ENCODE measurements around the gene PRSS53.
A peak's percentile ranks its signal among the peaks of the same experiment; 100 is the strongest.

The PRSS53 gene

GRCh38 chr16:31131416-31131815 lies 42.7 kb upstream of the PRSS53 start:
- Histone ChIP-seq H3K9me3 (ENCODE audit: control insufficient read depth, low read length) (no peaks in the 10 kb centered on the region), H3K4me1 (ENCODE audit: control insufficient read depth, insufficient read depth, low read length) (peaks cover 14% of the 10 kb centered on the region), H3K27me3 (ENCODE audit: control insufficient read depth, insufficient read depth, low read length, poor library complexity, severe bottlenecking) (no peaks in the 10 kb centered on the region), H3K27ac (ENCODE audit: insufficient read depth, low read depth, low read length, poor library complexity, severe bottlenecking) (no peak overlapping the region), H3K36me3 (ENCODE audit: control insufficient read depth, insufficient read depth, low read length) (peaks cover 5% of the 10 kb centered on the region), H3K4me3 (ENCODE audit: insufficient read depth, low read depth, low read length) (no peak overlapping the region)
- WGBS, 2 experiments, result 95 to 96% methylated on average over 11 of the region's 11 CpGs

DNA sequence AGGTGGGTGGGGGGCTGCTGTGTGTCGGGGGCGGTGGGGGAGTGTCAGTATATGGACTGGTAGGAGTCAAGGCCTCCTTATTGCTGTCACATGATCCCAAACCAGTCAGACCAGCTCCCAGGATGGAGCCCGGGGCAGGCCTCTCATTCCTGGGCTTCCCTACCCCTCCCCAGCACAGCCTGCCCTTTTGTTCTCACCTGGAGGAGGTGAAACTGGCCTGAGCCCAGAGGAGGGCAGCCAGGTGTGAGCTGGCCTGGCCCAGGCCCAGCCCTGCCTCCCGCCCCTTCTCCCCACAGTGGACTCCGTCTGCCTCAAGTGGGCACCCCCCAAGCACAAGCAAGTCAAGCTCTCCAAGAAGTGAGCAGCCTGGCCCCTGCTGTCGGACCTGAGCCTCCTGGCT lies 42.2 kb upstream of the PRSS53 start:
- Histone ChIP-seq H3K27ac (ENCODE audit: insufficient read depth, low read depth, low read length, poor library complexity, severe bottlenecking) (no peak overlapping the region), H3K36me3 (ENCODE audit: control insufficient read depth, insufficient read depth, low read length) (peaks cover 5% of the 10 kb centered on the region), H3K4me1 (ENCODE audit: control insufficient read depth, insufficient read depth, low read length) (peaks cover 13% of the 10 kb centered on the region), H3K9me3 (ENCODE audit: control insufficient read depth, low read length) (no peaks in the 10 kb centered on the region), H3K27me3 (ENCODE audit: control insufficient read depth, insufficient read depth, low read length, poor library complexity, severe bottlenecking) (no peaks in the 10 kb centered on the region), H3K4me3 (ENCODE audit: insufficient read depth, low read depth, low read length) (no peak overlapping the region)
- WGBS, 2 experiments, result 86 to 91% methylated on average over 6 of the region's 6 CpGs

DNA sequence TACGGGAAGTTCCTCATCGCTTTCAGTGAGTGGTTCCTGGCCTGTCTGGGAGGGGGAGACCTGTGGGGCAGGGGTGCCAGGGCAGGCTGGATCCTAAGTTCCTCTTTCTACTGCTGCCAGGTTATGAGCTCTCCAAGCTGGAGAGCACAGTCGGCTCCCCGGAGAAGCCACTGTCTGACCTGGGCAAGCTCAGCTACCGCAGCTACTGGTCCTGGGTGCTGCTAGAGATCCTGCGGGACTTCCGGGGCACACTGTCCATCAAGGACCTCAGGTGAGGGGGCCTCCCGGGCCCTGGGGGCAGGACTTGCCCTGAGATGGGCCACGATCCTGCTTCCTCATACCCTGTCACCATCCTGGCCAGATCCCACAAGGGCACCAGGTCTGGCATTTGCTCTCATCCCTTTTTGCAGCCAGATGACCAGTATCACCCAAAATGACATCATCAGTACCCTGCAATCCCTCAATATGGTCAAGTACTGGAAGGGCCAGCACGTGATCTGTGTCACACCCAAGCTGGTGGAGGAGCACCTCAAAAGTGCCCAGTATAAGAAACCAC lies 41.7 kb upstream of the PRSS53 start:
- Histone ChIP-seq H3K27me3 (ENCODE audit: control insufficient read depth, insufficient read depth, low read length, poor library complexity, severe bottlenecking) (no peaks in the 10 kb centered on the region), H3K36me3 (ENCODE audit: control insufficient read depth, insufficient read depth, low read length) (peaks cover 5% of the 10 kb centered on the region), H3K4me3 (ENCODE audit: insufficient read depth, low read depth, low read length) (no peak overlapping the region), H3K27ac (ENCODE audit: insufficient read depth, low read depth, low read length, poor library complexity, severe bottlenecking) (no peak overlapping the region), H3K9me3 (ENCODE audit: control insufficient read depth, low read length) (no peaks in the 10 kb centered on the region), H3K4me1 (ENCODE audit: control insufficient read depth, insufficient read depth, low read length) (peaks cover 8% of the 10 kb centered on the region)
- WGBS, 2 experiments, result 92 to 94% methylated on average over 10 of the region's 10 CpGs

GRCh38 chr16:31129568-31130335 lies 41.0 kb upstream of the PRSS53 start:
- Histone ChIP-seq H3K27ac (ENCODE audit: insufficient read depth, low read depth, low read length, poor library complexity, severe bottlenecking) (no peak overlapping the region), H3K4me3 (ENCODE audit: insufficient read depth, low read depth, low read length) (no peak overlapping the region), H3K27me3 (ENCODE audit: control insufficient read depth, insufficient read depth, low read length, poor library complexity, severe bottlenecking) (no peaks in the 10 kb centered on the region), H3K36me3 (ENCODE audit: control insufficient read depth, insufficient read depth, low read length) (peaks cover 5% of the 10 kb centered on the region), H3K4me1 (ENCODE audit: control insufficient read depth, insufficient read depth, low read length) (peaks cover 2% of the 10 kb centered on the region), H3K9me3 (ENCODE audit: control insufficient read depth, low read length) (no peaks in the 10 kb centered on the region)
- 92 to 93% methylated on average over 29 of the region's 29 CpGs for WGBS, 2 experiments

- Histone ChIP-seq H3K27me3 (ENCODE audit: control insufficient read depth, insufficient read depth, low read length, poor library complexity, severe bottlenecking) (no peaks in the 10 kb centered on the region), H3K4me1 (ENCODE audit: control insufficient read depth, insufficient read depth, low read length) (no peaks in the 10 kb centered on the region), H3K27ac (ENCODE audit: insufficient read depth, low read depth, low read length, poor library complexity, severe bottlenecking) (no peak overlapping the region), H3K4me3 (ENCODE audit: insufficient read depth, low read depth, low read length) (no peak overlapping the region), H3K9me3 (ENCODE audit: control insufficient read depth, low read length) (no peaks in the 10 kb centered on the region), H3K36me3 (ENCODE audit: control insufficient read depth, insufficient read depth, low read length) (peaks cover 5% of the 10 kb centered on the region)
- WGBS, 2 experiments, result 91 to 93% methylated on average over 14 of the region's 14 CpGs
These were observed 40.2 kb upstream of the PRSS53 start for GRCh38 chr16:31128711-31129567.

DNA sequence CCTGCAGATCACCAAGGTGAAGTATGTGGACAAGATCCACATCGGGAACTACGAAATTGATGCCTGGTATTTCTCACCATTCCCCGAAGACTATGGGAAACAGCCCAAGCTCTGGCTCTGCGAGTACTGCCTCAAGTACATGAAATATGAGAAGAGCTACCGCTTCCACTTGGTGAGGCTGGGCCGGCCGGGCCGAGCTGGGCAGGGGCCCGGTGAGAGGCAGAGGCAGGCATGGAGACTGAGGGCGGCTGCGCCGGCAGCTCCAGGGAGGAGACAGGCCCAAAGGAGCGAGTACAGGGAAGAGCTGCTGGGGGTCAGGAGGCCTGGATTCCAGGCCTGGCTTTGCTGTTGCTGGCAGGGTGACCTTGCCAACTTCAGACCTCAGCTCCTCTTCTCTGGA lies 38.4 kb upstream of the PRSS53 start:
- H3K27me3 ChIP-seq (ENCODE audit: control insufficient read depth, insufficient read depth, low read length, poor library complexity, severe bottlenecking), result no peaks in the 10 kb centered on the region
- H3K9me3 ChIP-seq (ENCODE audit: control insufficient read depth, low read length), result no peaks in the 10 kb centered on the region
- H3K4me1 ChIP-seq (ENCODE audit: control insufficient read depth, insufficient read depth, low read length), result no peaks in the 10 kb centered on the region
- H3K4me3 ChIP-seq (ENCODE audit: insufficient read depth, low read depth, low read length), result no peak overlapping the region
- no peak overlapping the region for H3K27ac ChIP-seq (ENCODE audit: insufficient read depth, low read depth, low read length, poor library complexity, severe bottlenecking)
- 94 to 95% methylated on average over 13 of the region's 13 CpGs for whole genome bisulfite sequencing, 2 experiments
- peaks cover 11% of the 10 kb centered on the region for H3K36me3 ChIP-seq (ENCODE audit: control insufficient read depth, insufficient read depth, low read length)

DNA sequence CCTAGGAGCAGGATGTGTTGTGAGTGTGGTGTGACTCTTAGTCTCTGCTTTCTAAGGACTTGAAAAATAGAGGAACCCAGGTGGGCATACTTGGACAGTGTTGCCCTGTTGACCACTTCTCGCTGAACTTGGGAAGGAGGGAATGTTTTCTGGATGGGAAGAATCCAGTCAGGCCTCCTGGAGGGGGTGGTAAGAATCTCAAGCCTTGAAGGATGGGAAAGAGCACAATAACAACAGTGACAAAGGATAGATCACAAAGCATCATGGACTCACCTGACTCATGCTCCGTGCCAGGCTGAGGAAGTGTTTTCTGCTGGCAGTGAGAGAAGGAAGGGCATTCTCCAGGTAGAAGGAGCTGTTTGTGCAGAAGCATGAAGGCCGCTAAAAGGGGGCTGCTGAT lies 37.1 kb upstream of the PRSS53 start:
- no peaks in the 10 kb centered on the region for H3K4me1 ChIP-seq (ENCODE audit: control insufficient read depth, insufficient read depth, low read length)
- H3K9me3 ChIP-seq (ENCODE audit: control insufficient read depth, low read length), result no peaks in the 10 kb centered on the region
- WGBS, 2 experiments, result 95 to 96% methylated on average over 3 of the region's 3 CpGs
- no peak overlapping the region for H3K27ac ChIP-seq (ENCODE audit: insufficient read depth, low read depth, low read length, poor library complexity, severe bottlenecking)
- no peak overlapping the region for H3K4me3 ChIP-seq (ENCODE audit: insufficient read depth, low read depth, low read length)
- no peaks in the 10 kb centered on the region for H3K27me3 ChIP-seq (ENCODE audit: control insufficient read depth, insufficient read depth, low read length, poor library complexity, severe bottlenecking)
- H3K36me3 ChIP-seq (ENCODE audit: control insufficient read depth, insufficient read depth, low read length), result peaks cover 19% of the 10 kb centered on the region

DNA sequence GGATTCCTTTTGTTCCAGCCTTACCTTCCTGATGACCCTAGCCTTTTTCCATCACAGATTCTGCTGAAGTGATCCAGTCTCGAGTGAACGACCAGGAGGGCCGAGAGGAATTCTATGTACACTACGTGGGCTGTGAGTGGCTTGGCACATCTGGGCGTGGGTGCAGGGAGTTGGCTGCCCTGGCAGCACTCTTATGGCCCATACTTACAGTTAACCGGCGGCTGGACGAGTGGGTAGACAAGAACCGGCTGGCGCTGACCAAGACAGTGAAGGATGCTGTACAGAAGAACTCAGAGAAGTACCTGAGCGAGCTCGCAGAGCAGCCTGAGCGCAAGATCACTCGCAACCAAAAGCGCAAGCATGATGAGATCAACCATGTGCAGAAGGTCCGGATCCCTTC lies 31.4 kb upstream of the PRSS53 start:
- Histone ChIP-seq H3K27me3 (ENCODE audit: control insufficient read depth, insufficient read depth, low read length, poor library complexity, severe bottlenecking) (no peaks in the 10 kb centered on the region), H3K4me1 (ENCODE audit: control insufficient read depth, insufficient read depth, low read length) (no peaks in the 10 kb centered on the region), H3K9me3 (ENCODE audit: control insufficient read depth, low read length) (no peaks in the 10 kb centered on the region), H3K27ac (ENCODE audit: insufficient read depth, low read depth, low read length, poor library complexity, severe bottlenecking) (no peak overlapping the region), H3K4me3 (ENCODE audit: insufficient read depth, low read depth, low read length) (no peak overlapping the region), H3K36me3 (ENCODE audit: control insufficient read depth, insufficient read depth, low read length) (peaks cover 26% of the 10 kb centered on the region)
- WGBS, 2 experiments, result 96% methylated on average over 16 of the region's 16 CpGs

DNA sequence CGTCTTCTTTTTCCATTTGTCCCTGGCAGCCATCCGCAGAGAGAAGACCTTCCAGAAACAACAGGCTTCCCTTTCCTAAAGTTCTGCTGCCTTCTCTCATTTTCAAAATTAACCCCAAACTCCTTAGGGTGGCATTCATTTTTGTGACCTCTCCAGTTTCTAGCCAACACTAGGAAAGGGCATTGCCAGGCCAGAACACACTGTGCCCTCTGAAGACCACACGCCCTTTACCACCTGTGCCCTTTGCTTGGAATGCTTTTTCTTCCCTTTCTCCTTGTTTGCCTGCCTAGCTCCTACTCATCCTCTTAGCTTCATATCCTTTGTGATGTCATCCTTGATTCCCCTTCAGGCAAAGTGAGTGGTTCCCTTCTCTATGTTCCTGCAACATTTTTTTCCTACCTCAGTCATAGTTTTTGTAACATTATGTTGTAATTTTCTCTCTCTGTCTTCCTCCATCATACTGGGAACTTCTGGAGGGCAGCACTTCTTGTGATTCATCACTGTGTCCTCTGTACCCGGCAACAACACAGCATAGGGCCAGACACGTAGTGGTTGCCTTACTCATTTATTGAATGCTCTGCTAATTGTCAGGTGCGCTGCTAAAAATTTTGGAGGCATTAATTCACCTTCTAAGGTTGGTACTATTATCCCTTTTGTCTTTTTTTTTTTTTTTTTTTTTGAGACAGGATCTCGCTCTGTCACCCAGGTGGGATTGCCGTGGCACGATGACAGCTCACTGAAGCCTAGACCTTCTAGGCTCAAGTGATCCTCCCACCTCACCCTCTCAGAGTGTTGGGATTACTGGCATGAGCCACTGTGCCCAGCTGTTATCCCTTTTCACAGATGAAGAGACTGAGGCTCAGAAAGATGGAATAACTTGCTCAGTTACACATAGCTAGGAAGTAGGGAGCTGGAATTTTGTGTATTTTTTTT lies 29.7 kb upstream of the PRSS53 start:
- Histone ChIP-seq H3K4me3 (ENCODE audit: insufficient read depth, low read depth, low read length) (peak overlapping the region; percentile 75), H3K27ac (ENCODE audit: insufficient read depth, low read depth, low read length, poor library complexity, severe bottlenecking) (no peak overlapping the region), H3K9me3 (ENCODE audit: control insufficient read depth, low read length) (no peaks in the 10 kb centered on the region), H3K4me1 (ENCODE audit: control insufficient read depth, insufficient read depth, low read length) (no peaks in the 10 kb centered on the region), H3K36me3 (ENCODE audit: control insufficient read depth, insufficient read depth, low read length) (peaks cover 26% of the 10 kb centered on the region), H3K27me3 (ENCODE audit: control insufficient read depth, insufficient read depth, low read length, poor library complexity, severe bottlenecking) (no peaks in the 10 kb centered on the region)
- 69 to 71% methylated on average over 9 of the region's 9 CpGs for WGBS, 2 experiments
